GM19463 (cell line): ENCODE results near the gene CSK.
"Not testable (repeated sequence)": the region's sequence is repeated elsewhere in the genome, so short reads cannot be mapped to it uniquely, and the experiment has no call there.

Source experiments
- ATAC-seq: cut with Tn5 transposase; IDR thresholded peaks from one replicate; pipeline ENCODE4 v1.9.1; 2021; ENCODE audit warnings: mild to moderate bottlenecking, moderate library complexity; ENCODE audit not compliant: unreplicated experiment

CSK gene

DNA sequence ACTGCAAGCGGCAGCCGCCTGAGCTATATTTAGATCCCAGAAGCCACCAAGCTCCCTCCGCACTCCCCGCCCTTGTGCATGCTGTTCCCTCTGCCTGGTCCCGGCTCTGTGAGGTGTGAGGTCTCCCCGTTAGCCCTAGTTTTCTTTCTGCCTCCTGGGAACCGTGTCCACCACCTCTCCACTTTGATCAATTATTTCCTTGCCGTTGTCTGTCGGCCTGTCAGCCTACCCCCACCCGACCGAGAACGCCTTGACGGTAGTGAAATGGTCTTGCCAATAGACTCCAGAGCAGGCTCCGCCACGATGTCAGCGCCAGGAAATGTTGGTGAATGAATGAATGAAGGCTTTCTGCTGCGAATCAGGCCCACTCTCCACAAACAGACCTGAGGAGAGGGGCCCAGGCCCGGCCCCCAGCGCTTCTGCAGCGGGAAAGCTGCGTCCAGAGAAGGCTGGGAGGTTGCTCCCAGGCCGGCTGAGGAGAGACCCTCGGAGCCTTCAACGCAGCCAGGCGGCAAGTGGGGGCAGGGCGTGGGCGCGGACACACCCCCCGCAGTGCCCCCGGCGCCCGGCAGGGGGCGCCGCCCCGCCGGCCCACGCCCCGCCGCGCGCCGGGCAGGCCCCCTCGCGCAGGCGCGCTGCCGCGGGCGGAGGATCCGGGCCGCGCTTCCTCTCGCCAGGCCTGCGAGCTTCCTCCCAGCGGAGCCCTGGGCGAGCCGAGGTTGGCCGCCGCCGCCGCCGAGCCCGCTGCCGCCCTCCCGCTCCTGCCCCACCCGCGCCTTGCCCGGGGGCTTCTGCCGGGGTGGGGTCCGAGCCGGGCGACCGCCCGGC is at the start of gene CSK:
TSS of gene CSK (plus strand) at position 650 of the 828 bp plus-strand sequence. CDS start 16,218 bp downstream, outside the sequence.
- ATAC-seq: no peak

DNA sequence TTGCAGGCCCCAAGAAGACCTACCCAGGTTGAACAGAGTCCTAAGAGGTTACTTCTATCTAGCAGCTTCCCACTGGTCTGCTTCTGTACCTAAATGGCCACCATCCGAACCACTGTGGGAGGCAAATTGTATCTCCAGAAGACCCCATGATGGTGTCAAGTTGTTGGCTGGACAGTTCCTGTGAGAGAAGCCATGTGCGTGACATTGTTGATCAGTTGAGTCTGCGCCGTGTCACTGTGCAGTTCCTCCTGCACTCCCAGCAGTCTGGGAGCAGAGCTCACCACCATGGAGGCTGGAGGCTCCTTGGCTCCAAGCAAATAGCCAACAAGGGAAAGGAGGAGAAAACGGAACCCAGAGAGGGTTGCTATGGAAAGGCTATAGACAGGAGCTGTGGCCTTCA is 49.0 kb upstream of the CSK start:
- ATAC-seq: no peak

DNA sequence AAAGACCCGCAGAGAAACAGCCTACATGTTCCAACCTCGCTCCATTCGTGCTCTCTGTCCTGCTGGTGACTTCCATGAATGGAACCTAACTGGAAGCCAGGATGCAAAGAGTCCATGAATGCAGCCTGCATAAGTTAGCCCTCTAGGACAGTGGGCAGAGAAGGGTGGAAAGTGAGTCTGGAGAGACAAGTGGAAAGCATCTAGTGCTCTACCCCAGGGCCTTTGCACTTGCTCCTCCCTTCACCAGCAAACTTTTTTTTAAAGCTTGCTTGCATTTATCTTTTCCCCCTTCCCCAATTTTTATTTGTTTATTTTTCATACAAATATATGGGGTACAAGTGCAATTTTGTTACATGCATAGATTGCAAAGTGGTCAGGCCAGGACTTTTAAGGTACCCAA is 48.6 kb upstream of the CSK start:
- ATAC-seq: no peak

DNA sequence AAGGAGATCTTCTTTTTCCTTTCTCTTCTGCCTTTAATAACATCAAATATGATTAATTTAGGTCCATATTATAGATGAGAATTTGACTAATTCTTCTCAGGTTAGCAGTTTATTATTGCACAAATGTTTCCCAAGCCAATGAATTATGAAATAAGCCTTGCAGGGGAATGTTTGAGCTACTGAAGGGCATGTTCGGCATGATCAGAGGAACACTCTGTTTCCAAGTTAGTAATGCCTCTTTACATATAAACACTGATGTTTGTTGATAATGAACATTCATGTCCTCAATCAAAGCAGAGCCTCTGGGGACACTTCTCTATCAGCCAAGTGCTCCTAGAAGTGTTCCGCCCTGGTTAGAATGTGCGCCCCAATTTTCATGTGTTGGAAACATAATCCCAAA is 46.6 kb upstream of the CSK start:
- no peak for ATAC-seq

DNA sequence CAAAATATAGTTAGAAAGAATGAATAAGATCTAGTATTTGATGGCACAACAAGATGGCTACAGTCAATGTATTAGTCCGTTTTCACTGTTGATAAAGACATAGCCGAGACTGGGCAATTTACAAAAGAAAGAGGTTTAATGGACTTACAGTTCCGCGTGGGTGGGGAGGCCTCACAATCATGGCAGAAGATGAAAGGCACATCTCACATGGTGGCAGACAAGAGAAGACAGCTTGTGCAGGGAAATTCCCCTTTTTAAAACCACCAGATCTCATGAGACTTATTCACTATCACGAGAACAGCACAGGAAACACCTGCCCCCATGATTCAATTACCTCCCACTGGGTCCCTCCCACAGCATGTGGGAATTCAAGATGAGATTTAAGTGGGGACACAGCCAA is 43.6 kb upstream of the CSK start:
- not testable (repeated sequence) for ATAC-seq

DNA sequence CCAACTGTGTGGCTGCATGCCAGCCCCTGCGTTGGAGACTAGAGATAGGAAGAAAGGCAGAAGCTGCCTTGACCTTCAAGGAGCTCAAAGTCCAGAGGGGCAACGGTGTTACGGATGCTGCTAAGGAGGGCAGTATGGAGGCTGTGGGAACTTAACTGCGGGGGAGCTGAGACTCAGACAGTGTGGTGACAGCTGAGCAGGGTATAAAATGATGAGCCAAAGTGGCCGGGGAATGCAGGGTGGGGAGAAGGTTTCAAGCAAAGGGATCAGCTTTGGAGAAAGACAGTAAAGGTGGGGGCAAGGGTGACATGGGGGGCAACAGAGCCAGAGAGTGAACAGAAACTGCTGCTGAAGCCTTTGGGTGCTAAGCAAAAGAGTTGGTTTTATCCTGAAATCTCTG is 39.5 kb upstream of the CSK start:
- no peak for ATAC-seq

DNA sequence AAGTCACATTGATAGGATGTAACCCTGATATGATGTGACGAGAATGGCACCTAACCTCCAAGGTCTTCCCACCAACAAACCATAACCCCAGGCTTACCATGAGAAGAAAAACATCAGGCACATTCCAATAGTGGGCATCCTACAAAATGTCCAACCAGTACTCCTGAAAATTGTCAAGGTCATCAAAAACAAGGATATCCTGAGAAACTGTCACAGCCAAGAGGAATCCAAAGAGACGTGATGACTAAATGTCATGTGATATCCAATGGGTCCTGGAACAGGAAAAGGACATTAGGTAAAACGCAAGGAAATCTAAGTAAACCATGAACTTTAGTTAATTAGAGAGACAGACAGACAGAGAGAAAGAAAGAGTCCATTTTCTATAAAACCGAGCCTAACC is 35.5 kb upstream of the CSK start:
- no peak for ATAC-seq

DNA sequence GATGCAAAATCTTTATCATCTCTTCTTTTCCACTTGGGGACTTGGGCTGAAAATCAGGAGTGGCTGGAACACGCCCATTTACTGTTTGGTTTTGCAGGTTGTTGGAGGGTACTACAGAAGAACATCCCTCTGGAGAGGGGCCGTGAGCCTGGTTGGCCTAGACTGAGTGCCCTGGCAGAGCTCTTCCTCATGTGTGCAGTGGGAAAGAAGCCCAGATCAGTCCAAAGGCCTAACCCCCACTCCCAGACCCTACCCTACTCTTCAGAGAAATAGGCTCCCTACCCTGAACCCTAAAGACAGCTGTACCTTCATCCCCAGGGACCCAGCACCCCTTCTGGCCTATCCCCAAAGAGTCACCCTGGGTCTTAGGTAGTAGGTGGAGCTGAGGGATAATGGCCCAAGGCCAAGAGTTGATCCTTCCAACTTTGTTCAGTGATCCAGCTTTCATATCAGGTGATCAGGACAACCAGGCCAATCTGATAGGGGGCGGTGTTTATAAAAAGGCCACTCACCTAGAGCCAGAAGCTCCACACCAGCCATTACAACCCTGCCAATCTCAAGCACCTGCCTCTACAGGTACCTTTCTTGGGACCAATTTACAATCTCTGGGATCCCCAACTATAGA is 33.4 kb upstream of the CSK start, which contains the start of gene CYP1A2:
TSS of gene CYP1A2 (plus strand) at position 524 of the 625 bp plus-strand sequence. CDS start 894 bp downstream, outside the sequence.
- ATAC-seq: no peak

DNA sequence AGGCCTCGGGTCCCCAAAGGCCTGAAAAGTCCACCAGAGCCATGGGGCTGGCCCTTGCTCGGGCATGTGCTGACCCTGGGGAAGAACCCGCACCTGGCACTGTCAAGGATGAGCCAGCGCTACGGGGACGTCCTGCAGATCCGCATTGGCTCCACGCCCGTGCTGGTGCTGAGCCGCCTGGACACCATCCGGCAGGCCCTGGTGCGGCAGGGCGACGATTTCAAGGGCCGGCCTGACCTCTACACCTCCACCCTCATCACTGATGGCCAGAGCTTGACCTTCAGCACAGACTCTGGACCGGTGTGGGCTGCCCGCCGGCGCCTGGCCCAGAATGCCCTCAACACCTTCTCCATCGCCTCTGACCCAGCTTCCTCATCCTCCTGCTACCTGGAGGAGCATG is 32.0 kb upstream of the CSK start:
- no peak for ATAC-seq

DNA sequence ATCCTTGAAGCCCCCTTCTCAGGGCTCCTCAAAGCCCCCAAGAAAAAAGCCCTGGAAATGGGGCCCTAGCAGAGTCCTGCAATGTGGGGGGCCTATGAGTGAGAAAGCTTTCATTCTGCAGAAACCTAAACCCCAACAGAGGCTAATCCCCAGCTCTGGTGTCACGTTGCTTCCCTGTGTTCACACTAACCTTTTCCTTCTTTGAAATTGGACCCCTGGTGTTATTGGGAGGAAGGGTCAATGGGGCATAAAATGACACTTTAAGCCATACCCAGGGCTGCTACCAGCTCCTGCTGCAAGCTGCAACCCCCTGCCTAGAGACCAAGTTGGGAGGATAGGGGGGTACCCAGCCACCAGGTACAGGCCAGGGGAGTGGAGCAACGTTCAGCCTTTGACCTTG is 31.1 kb upstream of the CSK start:
- ATAC-seq: no peak

DNA sequence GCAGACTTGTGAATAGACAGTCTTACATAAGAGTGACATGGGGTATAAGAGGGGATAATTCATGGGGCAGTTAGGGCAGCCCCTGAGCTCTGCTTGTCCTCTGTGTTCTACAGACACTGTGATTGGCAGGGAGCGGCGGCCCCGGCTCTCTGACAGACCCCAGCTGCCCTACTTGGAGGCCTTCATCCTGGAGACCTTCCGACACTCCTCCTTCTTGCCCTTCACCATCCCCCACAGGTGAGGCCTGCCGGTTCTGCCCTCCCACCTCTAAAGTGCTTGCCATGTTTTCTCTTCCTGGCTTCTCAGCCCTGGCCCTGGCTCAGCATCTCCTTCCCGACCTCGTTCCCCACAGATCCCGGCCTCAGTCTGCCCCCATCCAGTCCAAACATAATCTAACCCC is 29.9 kb upstream of the CSK start:
- no peak for ATAC-seq

DNA sequence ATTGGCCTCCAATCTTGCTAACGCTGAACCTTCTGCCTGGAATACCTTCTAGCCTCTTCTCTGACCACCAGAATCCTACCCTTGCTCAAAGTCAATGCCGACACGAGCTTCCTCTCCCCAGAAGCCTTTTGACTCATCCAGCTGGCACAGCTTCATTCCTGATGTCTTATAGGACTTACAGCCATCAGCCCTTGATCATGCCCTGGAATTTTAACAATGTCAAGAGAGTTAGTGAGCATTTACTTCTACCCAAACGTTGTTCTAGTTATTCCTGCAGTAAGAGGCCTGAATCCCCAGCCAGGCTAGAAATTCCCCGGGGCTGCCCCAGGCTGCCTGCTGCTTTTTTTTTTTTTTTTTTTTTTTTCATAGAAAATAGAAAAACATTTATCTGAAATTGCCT is 29.3 kb upstream of the CSK start:
- no peak for ATAC-seq

DNA sequence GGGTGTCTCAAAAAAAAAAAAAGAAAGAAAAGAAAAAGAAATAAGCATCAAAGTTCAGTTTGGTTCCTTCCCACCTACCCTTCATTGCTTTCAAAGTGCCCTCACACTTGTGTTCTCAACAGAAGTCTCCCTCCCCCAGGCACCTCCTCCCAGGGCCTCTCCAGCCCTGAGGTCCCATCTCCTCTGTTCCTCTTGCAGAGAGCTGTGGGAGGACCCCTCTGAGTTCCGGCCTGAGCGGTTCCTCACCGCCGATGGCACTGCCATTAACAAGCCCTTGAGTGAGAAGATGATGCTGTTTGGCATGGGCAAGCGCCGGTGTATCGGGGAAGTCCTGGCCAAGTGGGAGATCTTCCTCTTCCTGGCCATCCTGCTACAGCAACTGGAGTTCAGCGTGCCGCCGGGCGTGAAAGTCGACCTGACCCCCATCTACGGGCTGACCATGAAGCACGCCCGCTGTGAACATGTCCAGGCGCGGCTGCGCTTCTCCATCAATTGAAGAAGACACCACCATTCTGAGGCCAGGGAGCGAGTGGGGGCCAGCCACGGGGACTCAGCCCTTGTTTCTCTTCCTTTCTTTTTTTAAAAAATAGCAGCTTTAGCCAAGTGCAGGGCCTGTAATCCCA is 27.2 kb upstream of the CSK start:
- ATAC-seq: no peak

DNA sequence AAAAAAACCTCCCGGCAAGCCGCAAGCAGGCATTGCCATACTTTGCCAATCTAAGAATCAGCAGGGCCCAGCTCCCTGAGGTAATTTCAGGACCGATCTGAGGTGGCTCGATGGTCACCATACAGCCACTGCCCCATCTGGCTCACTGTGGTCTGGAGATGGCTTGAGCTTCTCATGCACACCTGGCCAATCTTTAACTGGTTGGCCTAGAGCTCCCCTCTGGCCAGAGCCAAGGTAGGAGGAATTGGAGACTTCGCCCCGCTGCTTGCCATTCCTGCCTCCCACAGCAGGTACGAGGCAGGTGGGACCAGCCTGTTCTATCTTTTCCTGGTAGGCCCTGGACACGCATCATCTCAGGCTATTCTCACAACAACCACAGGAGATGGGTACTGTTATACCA is 23.1 kb upstream of the CSK start:
- ATAC-seq: no peak

DNA sequence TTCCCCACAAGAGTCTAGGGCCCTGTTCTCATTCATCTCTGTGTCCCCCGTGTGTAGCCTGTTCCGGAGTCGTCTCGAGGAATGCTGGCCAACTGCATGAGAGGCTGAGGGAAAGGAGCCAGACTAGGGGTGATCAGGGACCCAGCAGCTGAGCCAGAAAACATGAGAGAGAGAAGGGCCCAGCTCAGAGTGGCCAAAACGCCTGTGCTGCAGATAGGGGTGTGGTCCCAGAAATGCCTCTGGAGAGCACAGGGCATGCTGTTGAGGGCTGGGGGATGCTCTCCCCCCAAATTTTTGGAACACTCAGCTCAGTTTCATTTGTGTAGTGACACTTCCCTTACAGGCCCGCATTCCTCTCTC is 19.1 kb upstream of the CSK start:
- ATAC-seq: no peak

DNA sequence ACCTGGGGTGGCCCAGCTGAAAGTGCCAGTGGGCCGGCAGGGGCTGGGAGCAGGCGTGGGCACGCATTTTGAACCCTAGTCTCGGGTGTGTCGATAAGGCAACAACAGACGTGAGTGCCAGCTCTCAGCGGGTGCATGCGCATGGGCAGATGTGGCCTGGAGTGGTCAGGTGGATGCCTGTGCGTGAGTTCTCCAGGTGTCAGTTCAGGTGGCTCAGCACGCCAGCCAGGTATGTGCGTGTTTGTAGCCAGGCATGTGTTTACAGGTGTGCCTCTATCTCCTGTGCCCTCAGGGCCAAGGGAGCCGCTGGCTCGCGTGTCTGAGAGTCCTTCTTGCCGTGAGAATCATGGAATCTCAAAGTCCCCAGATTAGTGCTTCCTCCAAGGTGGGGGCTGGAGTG is 18.5 kb upstream of the CSK start:
- ATAC-seq: no peak

DNA sequence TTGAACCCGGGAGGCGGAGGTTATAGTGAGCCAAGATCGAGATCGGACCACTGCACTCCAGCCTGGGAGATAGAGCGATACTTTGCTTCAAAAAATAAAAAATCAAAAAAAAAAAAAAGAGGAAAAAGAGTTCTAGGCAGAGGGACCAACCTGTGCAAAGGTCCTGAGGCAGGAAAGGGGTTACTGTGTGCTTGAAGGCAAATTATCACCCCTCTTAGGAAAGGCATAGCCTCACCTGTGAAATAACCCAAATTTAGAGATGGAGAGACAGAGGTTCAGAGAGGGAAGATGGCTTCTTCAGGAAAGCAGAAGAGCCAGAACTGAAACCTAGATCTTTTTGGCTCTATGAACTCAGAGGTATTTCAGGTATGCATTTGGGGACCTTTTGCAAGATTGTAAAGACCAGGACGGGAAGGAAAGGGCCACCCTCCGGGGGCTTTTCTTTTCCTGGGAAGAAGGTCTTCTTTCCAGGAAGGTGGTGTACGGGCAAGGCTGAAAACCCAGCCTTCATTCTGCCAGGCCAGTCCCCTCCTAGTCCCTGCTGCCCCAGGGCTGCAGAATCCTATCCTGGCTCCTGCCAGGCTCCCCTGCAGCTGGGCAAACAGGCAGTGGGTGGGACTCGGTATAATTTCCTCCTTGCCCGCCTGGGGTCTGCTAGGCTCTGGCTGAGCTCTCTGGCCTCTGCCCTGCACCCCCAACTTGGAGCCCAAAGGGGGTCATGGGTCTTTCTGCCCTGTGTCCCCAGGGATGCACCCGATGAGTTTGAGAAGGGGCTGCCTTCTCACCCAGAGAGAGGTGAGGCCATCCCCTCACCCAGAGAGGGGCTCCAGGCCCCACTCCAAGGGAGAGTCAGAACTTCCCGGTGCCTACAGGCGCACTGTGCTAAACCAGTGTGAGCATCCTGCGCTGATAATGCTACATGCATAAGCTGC is 14.4 kb upstream of the CSK start:
- ATAC-seq: no peak

DNA sequence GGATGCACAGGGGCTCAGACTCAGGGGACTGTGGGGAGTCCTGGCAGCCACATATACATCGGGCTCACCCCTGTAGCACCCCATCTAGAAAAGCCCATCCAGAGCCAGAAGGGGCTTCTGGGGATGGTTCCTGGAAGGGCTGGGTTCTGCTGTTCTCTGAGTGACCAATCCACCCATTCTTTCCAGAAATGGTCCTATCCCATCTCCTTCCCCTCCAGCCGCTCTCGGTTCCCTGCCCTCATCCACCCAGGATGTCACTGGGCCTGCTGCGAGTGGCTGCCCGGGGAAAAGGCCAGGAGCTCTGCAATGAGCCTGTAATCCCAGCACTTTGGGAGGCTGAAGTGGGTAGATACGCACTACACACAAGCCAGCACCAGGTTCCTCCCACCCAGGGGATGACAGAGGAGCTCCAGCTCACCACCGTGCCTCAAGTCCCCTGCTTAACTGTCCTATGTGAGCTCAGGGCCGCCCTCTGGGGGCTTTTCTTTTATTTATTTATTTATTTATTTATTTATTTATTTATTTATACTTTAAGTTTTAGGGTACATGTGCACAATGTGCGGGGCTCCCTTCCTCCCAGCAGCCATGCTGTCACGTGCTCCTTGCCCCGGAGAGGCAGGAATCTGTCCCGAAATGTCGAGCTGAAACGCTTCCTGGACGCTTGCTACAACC is 13.6 kb upstream of the CSK start:
- ATAC-seq: no peak

DNA sequence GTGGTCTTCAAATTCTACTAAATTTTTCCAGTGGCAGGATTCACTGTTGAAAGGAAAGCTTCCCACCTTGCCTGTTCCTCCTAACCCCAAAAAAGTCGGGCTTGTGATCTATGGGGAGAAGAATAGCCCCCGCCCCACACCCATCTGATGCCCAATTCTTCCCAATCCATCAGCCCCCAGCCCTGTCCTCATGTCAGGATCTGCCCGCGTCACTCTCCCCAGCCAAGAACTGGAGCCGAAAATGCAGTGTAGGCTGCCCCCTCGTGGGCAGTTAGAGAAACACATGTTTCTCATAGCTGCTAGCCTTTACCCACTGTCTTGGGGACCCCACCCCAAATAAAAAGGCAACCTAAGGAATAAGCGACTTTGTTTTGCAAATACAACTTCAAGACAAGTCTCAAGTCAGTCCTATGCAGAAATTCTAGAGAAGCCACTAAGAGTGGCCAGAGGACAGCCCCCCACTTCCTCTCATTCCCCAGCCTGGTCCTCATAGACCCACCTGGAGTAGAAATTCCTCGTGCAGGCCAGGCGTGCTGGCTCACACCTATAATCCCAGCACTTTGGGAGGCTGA is 13.0 kb upstream of the CSK start:
- no peak for ATAC-seq

DNA sequence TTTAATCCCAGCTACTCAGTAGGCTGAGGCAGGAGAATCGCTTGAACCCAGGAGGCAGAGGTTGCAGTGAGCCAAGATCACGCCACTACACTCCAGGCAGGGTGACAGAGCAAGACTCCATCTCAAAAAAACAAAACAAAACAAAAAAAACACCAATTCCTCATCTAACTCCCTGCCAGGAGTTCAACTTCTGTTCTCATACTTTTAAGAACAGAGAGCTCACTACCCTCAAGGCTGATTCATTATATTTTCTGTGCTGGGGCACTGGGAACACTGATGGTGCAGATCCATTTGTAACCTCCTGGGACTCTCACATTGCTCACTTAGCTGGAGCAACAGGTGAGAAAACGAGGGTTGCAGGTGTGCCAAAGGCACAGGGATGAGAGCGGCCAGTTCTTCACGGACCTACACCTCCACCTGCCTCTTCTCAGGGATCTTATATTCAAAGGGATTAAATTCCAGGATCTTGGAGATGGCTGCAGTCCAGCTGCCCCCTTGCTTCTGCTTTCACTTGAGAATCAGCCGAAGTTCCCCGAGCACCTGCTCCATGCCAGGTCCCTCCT is 12.3 kb upstream of the CSK start:
- ATAC-seq: no peak
